Spinal cord (tissue), 10 donors: Measurements from ENCODE around the gene ZNHIT3. TPM values are rescaled to one million over a fixed set of nuclear protein-coding genes. Genes with fewer than 3 reads are reported as not detected.
A peak's percentile ranks its signal among the peaks of the same experiment; 100 is the strongest.
"Not testable (repeated sequence)": the region's sequence is repeated elsewhere in the genome, so short reads cannot be mapped to it uniquely, and the experiment has no call there.

ENCODE experiments used
- DNase-seq, 6 donors: peaks; one replicate each; pipeline versions ENCODE4 v3.0.0 to v3.0.0-alpha.2; 2013 to 2015; ENCODE audit warnings: low spot score in 6 of 6, low read depth in 4 of 6
- H3K27ac ChIP-seq: one replicate; pipeline ENCODE4 v1.5.1; 2013; ENCODE audit warnings: low read depth, low read length, control low read depth
- H3K27me3 ChIP-seq: one replicate; pipeline ENCODE4 v1.6.1; 2013; ENCODE audit warnings: low read length; ENCODE audit not compliant: control insufficient read depth, insufficient read depth
- H3K36me3 ChIP-seq: one replicate; pipeline ENCODE4 v1.6.1; 2013; ENCODE audit warnings: low read length; ENCODE audit not compliant: control insufficient read depth, insufficient read depth
- H3K4me1 ChIP-seq: one replicate; pipeline ENCODE4 v1.6.1; 2013; ENCODE audit warnings: low read length; ENCODE audit not compliant: control insufficient read depth, insufficient read depth
- H3K4me3 ChIP-seq: one replicate; pipeline ENCODE4 v1.5.1; 2013; ENCODE audit warnings: low read depth, low read length, control low read depth
- H3K9me3 ChIP-seq: one replicate; pipeline ENCODE4 v1.6.1; 2013; ENCODE audit warnings: low read length; ENCODE audit not compliant: control insufficient read depth, insufficient read depth
- WGBS: methylation state at CpG from one replicate; pipeline ENCODE4 v1.1.5; 2013; ENCODE audit warnings: missing lambda C conversion rate; ENCODE audit not compliant: insufficient coverage; 5-methylcytosine and 5-hydroxymethylcytosine counted together
- long read RNA-seq, 4 donors: transcript quantifications; one replicate each; lab custom pipeline, GENCODE V29; 2026
- polyA plus RNA-seq, 2 donors: library from polyadenylated mRNA; unstranded; fragments of 120-200 nt; gene quantifications; one replicate each; pipeline ENCODE4 v1.2.1, GENCODE V29; 2013; ENCODE audit not compliant: insufficient read length in 2 of 2
- total RNA-seq, 2 donors: library from RNA; depleted of rRNA in 1 of 2; stranded (reverse); fragments of 120-200 nt in 1 of 2; fragments of >200 nt in 1 of 2; gene quantifications; one replicate each; pipeline versions ENCODE4 v1.2.3 to v1.2.4, GENCODE V29; 2013 to 2014
- donor health status: healthy.

ZNHIT3 gene
- total RNA-seq (10 to 100 TPM; 35.2 to 54.8 TPM), polyA plus RNA-seq (10 to 100 TPM; 72.6 to 73.6 TPM)
- long read RNA-seq, donor 1, full-length matches to known transcripts: 47 of 134 reads
- long read RNA-seq, donor 1, partial matches to known transcripts: 87 of 134 reads
- long read RNA-seq, donor 1, other reads (novel, unspliced or antisense): 0 of 134 reads
- long read RNA-seq, donor 2, full-length matches to known transcripts: 25 of 25 reads
- long read RNA-seq, donor 2, partial matches to known transcripts: 0 of 25 reads
- long read RNA-seq, donor 2, other reads (novel, unspliced or antisense): 0 of 25 reads
- long read RNA-seq, donor 3, transcript ZNHIT3-204 (5 exons, 951 nt): major isoform, 13 of 19 reads
- long read RNA-seq, donor 3, transcript ZNHIT3-208 (4 exons, 926 nt): minor isoform, 6 of 19 reads
- long read RNA-seq, donor 3, partial matches to known transcripts: 0 of 19 reads
- long read RNA-seq, donor 3, other reads (novel, unspliced or antisense): 0 of 19 reads
- long read RNA-seq, donor 4, transcript ZNHIT3-204 (5 exons, 951 nt): major isoform, 58 of 84 reads
- long read RNA-seq, donor 4, transcript ZNHIT3-208 (4 exons, 926 nt): minor isoform, 7 of 84 reads
- long read RNA-seq, donor 4, partial matches to known transcripts: 17 of 84 reads
- long read RNA-seq, donor 4, other reads (novel, unspliced or antisense): 0 of 84 reads

GRCh38 chr17:36486204-36487194 is at the start of gene ZNHIT3:
TSS of gene ZNHIT3 (plus strand) at chr17:36486681. CDS start at chr17:36486700, 19 bp downstream.
- H3K27ac ChIP-seq: peak within 1 kb of the TSS; percentile 53

GRCh38 chr17:36441792-36442191 is 44.7 kb upstream of the ZNHIT3 start:
- WGBS: no CpG with 5 or more reads among the region's 4 CpGs
- not testable (repeated sequence) for H3K9me3 ChIP-seq, H3K36me3 ChIP-seq, DNase-seq, H3K4me3 ChIP-seq, H3K27ac ChIP-seq, H3K4me1 ChIP-seq, H3K27me3 ChIP-seq

More at GRCh38 chr17:36486204-36487194, at the start of gene ZNHIT3:
- WGBS: under 1% methylated on average over 73 of the region's 73 CpGs
- peak; percentile 84 to 99 (median 90) for DNase-seq
- Histone ChIP-seq H3K4me3 (peak within 1 kb of the TSS; percentile 66), H3K4me1 (peaks cover 31% of the 10 kb centered on the region), H3K27me3 (peaks cover 13% of the 10 kb centered on the region), H3K36me3 (peaks cover 6% of the 10 kb centered on the region), H3K9me3 (no peaks in the 10 kb centered on the region)

GRCh38 chr17:36443777-36444176 is 42.7 kb upstream of the ZNHIT3 start:
- Histone ChIP-seq H3K4me3 (no peak overlapping the region), H3K9me3 (no peaks in the 10 kb centered on the region), H3K36me3 (no peaks in the 10 kb centered on the region), H3K4me1 (no peaks in the 10 kb centered on the region), H3K27me3 (no peaks in the 10 kb centered on the region), H3K27ac (no peak overlapping the region)
- no peak for DNase-seq
- WGBS: 92% methylated on average over 5 of the region's 6 CpGs

- H3K27me3 ChIP-seq, H3K9me3 ChIP-seq, H3K27ac ChIP-seq, H3K4me3 ChIP-seq, H3K36me3 ChIP-seq, DNase-seq, H3K4me1 ChIP-seq: not testable (repeated sequence)
- no CpG with 5 or more reads among the region's 15 CpGs for WGBS
These were observed 36.5 kb upstream of the ZNHIT3 start for GRCh38 chr17:36449997-36450396.

- not testable (repeated sequence) for H3K9me3 ChIP-seq, DNase-seq, H3K27me3 ChIP-seq, H3K4me1 ChIP-seq, H3K27ac ChIP-seq, H3K36me3 ChIP-seq, H3K4me3 ChIP-seq
- 75% methylated on average over 8 of the region's 9 CpGs for WGBS
These were observed 33.6 kb upstream of the ZNHIT3 start for GRCh38 chr17:36452888-36453287.

- H3K36me3 ChIP-seq, H3K9me3 ChIP-seq, H3K27me3 ChIP-seq, H3K4me1 ChIP-seq, DNase-seq, H3K4me3 ChIP-seq, H3K27ac ChIP-seq: not testable (repeated sequence)
- 99% methylated on average over 6 of the region's 9 CpGs for WGBS
These were observed 28.8 kb upstream of the ZNHIT3 start for GRCh38 chr17:36457701-36458100.

GRCh38 chr17:36459045-36459444 is 27.4 kb upstream of the ZNHIT3 start:
- Histone ChIP-seq H3K27me3 (peaks cover 19% of the 10 kb centered on the region), H3K27ac (no peak overlapping the region)
- 96% methylated on average over 4 of the region's 5 CpGs for WGBS

GRCh38 chr17:36459601-36460000 is 26.9 kb upstream of the ZNHIT3 start:
- DNase-seq: no peak
- no peak overlapping the region for H3K4me3 ChIP-seq
- H3K4me1 ChIP-seq: peaks cover 11% of the 10 kb centered on the region
- H3K9me3 ChIP-seq: no peaks in the 10 kb centered on the region
- H3K27me3 ChIP-seq: peaks cover 25% of the 10 kb centered on the region
- 79% methylated on average over 4 of the region's 7 CpGs for whole genome bisulfite sequencing
- no peaks in the 10 kb centered on the region for H3K36me3 ChIP-seq
- H3K27ac ChIP-seq: no peak overlapping the region

More at GRCh38 chr17:36459045-36459444, 27.4 kb upstream of the ZNHIT3 start:
- Histone ChIP-seq H3K4me1 (peaks cover 6% of the 10 kb centered on the region), H3K36me3 (no peaks in the 10 kb centered on the region), H3K4me3 (no peak overlapping the region), H3K9me3 (no peaks in the 10 kb centered on the region)
- no peak for DNase-seq

- H3K27ac ChIP-seq: no peak overlapping the region
- no peak for DNase-seq
- H3K9me3 ChIP-seq: no peaks in the 10 kb centered on the region
- H3K4me1 ChIP-seq: peaks cover 14% of the 10 kb centered on the region
- 86% methylated on average over 3 of the region's 5 CpGs for WGBS
- H3K27me3 ChIP-seq: peaks cover 32% of the 10 kb centered on the region
- no peaks in the 10 kb centered on the region for H3K36me3 ChIP-seq
- H3K4me3 ChIP-seq: no peak overlapping the region
These were observed 26.1 kb upstream of the ZNHIT3 start for GRCh38 chr17:36460265-36460937.
